Measurements from ENCODE around the gene SPAG17. TPM values are rescaled to one million over a fixed set of nuclear protein-coding genes. Genes with fewer than 3 reads are reported as not detected.

The SPAG17 gene
- total RNA-seq, 1 donor, result 3.3 TPM

GRCh38 chr1:118154220-118154619, 30.8 kb downstream of the SPAG17 start:
- H3K27me3 ChIP-seq (ENCODE audit: insufficient read depth, low read length), result no peaks in the 10 kb centered on the region
- TF ChIP-seq CTCF (IDR thresholded peaks at IDR 0.05; ENCODE audit: extremely low read depth, low read depth, low read length), result peak; percentile 57
- no peaks in the 10 kb centered on the region for H3K79me2 ChIP-seq (ENCODE audit: insufficient read depth, low read length)
- no peaks in the 10 kb centered on the region for H3K36me3 ChIP-seq (ENCODE audit: insufficient read depth, low read length)
- H3K4me1 ChIP-seq (ENCODE audit: insufficient read depth, low read length), result peaks cover 9% of the 10 kb centered on the region
- no peak overlapping the region for H3K4me2 ChIP-seq (ENCODE audit: insufficient read depth, low read length)
- DNase-seq (ENCODE audit: insufficient read length, low spot score, missing footprints), result peak; percentile 26
- H4K20me1 ChIP-seq (ENCODE audit: insufficient read depth, low read length), result no peaks in the 10 kb centered on the region
- no peak overlapping the region for H3K27ac ChIP-seq (ENCODE audit: low read depth, low read length)
- H3K4me3 ChIP-seq (ENCODE audit: insufficient read depth, low read length), result no peak overlapping the region
- H3K9me3 ChIP-seq (ENCODE audit: low read depth, low read length), result no peaks in the 10 kb centered on the region
- H2AFZ ChIP-seq (ENCODE audit: low read length), result no peak overlapping the region

- Histone ChIP-seq H2AFZ (ENCODE audit: low read length) (no peak overlapping the region), H4K20me1 (ENCODE audit: insufficient read depth, low read length) (no peaks in the 10 kb centered on the region), H3K27me3 (ENCODE audit: insufficient read depth, low read length) (no peaks in the 10 kb centered on the region), H3K79me2 (ENCODE audit: insufficient read depth, low read length) (no peaks in the 10 kb centered on the region), H3K4me3 (ENCODE audit: insufficient read depth, low read length) (no peak overlapping the region), H3K9me3 (ENCODE audit: low read depth, low read length) (no peaks in the 10 kb centered on the region), H3K27ac (ENCODE audit: low read depth, low read length) (no peak overlapping the region), H3K4me1 (ENCODE audit: insufficient read depth, low read length) (peaks cover 12% of the 10 kb centered on the region), H3K36me3 (ENCODE audit: insufficient read depth, low read length) (no peaks in the 10 kb centered on the region), H3K4me2 (ENCODE audit: insufficient read depth, low read length) (no peak overlapping the region)
- DNase-seq (ENCODE audit: insufficient read length, low spot score, missing footprints), result no peak
- peak; percentile 90 for TF ChIP-seq CTCF (IDR thresholded peaks at IDR 0.05; ENCODE audit: extremely low read depth, low read depth, low read length)
Measured at GRCh38 chr1:118151312-118151937, 33.6 kb downstream of the SPAG17 start.

- no peaks in the 10 kb centered on the region for H3K9me3 ChIP-seq (ENCODE audit: low read depth, low read length)
- H3K36me3 ChIP-seq (ENCODE audit: insufficient read depth, low read length), result no peaks in the 10 kb centered on the region
- no peak overlapping the region for H3K27ac ChIP-seq (ENCODE audit: low read depth, low read length)
- H3K27me3 ChIP-seq (ENCODE audit: insufficient read depth, low read length), result no peaks in the 10 kb centered on the region
- H3K4me1 ChIP-seq (ENCODE audit: insufficient read depth, low read length), result peaks cover 12% of the 10 kb centered on the region
- no peak overlapping the region for H2AFZ ChIP-seq (ENCODE audit: low read length)
- H3K79me2 ChIP-seq (ENCODE audit: insufficient read depth, low read length), result no peaks in the 10 kb centered on the region
- no peaks in the 10 kb centered on the region for H4K20me1 ChIP-seq (ENCODE audit: insufficient read depth, low read length)
- no peak overlapping the region for H3K4me2 ChIP-seq (ENCODE audit: insufficient read depth, low read length)
- no peak for TF ChIP-seq CTCF (IDR thresholded peaks at IDR 0.05; ENCODE audit: extremely low read depth, low read depth, low read length)
- H3K4me3 ChIP-seq (ENCODE audit: insufficient read depth, low read length), result no peak overlapping the region
- no peak for DNase-seq (ENCODE audit: insufficient read length, low spot score, missing footprints)
Measured at GRCh38 chr1:118149799-118150198, 35.2 kb downstream of the SPAG17 start.

GRCh38 chr1:118148034-118148433, 37.0 kb downstream of the SPAG17 start:
- Histone ChIP-seq H3K27ac (ENCODE audit: low read depth, low read length) (peak overlapping the region; percentile 51), H3K4me2 (ENCODE audit: insufficient read depth, low read length) (peak overlapping the region; percentile 28)

More at GRCh38 chr1:118148034-118148433, 37.0 kb downstream of the SPAG17 start:
- Histone ChIP-seq H3K27me3 (ENCODE audit: insufficient read depth, low read length) (no peaks in the 10 kb centered on the region), H2AFZ (ENCODE audit: low read length) (no peak overlapping the region), H4K20me1 (ENCODE audit: insufficient read depth, low read length) (no peaks in the 10 kb centered on the region), H3K9me3 (ENCODE audit: low read depth, low read length) (no peaks in the 10 kb centered on the region), H3K36me3 (ENCODE audit: insufficient read depth, low read length) (no peaks in the 10 kb centered on the region), H3K79me2 (ENCODE audit: insufficient read depth, low read length) (no peaks in the 10 kb centered on the region), H3K4me1 (ENCODE audit: insufficient read depth, low read length) (peaks cover 12% of the 10 kb centered on the region), H3K4me3 (ENCODE audit: insufficient read depth, low read length) (no peak overlapping the region)
- no peak for DNase-seq (ENCODE audit: insufficient read length, low spot score, missing footprints)
- no peak for TF ChIP-seq CTCF (IDR thresholded peaks at IDR 0.05; ENCODE audit: extremely low read depth, low read depth, low read length)
